CD14-positive monocyte (primary cell): ENCODE results near the gene STX11. TPM values are rescaled to one million over a fixed set of nuclear protein-coding genes. Genes with fewer than 3 reads are reported as not detected.

Experiments used
- DNase-seq, 3 donors: peaks; one replicate each; pipeline ENCODE4 v3.0.0-alpha.2; 2011 to 2022
- H2AFZ ChIP-seq: 2 replicates; pipeline ENCODE4 v1.6.0; 2012; ENCODE audit warnings: mild to moderate bottlenecking, low read depth, low read length, inconsistent platforms; ENCODE audit not compliant: insufficient read depth, poor library complexity, severe bottlenecking
- H3K27ac ChIP-seq, 2 donors: 1 replicate in 1 of 2; 2 replicates in 1 of 2; pipeline ENCODE4 v1.5.1; 2012 to 2013; ENCODE audit warnings: low read length in 2 of 2, control low read depth in 1 of 2, inconsistent platforms in 1 of 2, low read depth in 1 of 2, mild to moderate bottlenecking in 1 of 2
- H3K27me3 ChIP-seq, 2 donors: one replicate each; pipeline versions ENCODE4 v1.6.0 to v1.6.1; 2011 to 2013; ENCODE audit warnings: low read length in 2 of 2; ENCODE audit not compliant: control insufficient read depth in 2 of 2, insufficient read depth in 2 of 2
- H3K36me3 ChIP-seq, 2 donors: replicated peaks in 1 of 2; 1 replicate in 1 of 2; 2 replicates in 1 of 2; pipeline versions ENCODE4 v1.5.1 to v1.6.1; 2012 to 2013; ENCODE audit warnings: low read length in 2 of 2, control low read depth in 1 of 2, inconsistent platforms in 1 of 2, mild to moderate bottlenecking in 1 of 2; ENCODE audit not compliant: insufficient read depth in 2 of 2, control insufficient read depth in 1 of 2
- H3K4me1 ChIP-seq, 2 donors: 1 replicate in 1 of 2; 2 replicates in 1 of 2; pipeline versions ENCODE4 v1.5.1 to v1.6.1; 2012 to 2013; ENCODE audit warnings: low read length in 2 of 2, control low read depth in 1 of 2, inconsistent platforms in 1 of 2, mild to moderate bottlenecking in 1 of 2, moderate library complexity in 1 of 2; ENCODE audit not compliant: insufficient read depth in 2 of 2, control insufficient read depth in 1 of 2
- H3K4me2 ChIP-seq: replicated peaks from 2 replicates; pipeline ENCODE3; 2012; ENCODE audit warnings: low read length, moderate library complexity, mild to moderate bottlenecking; ENCODE audit not compliant: poor library complexity, severe bottlenecking; ENCODE audit errors: extremely low read depth
- H3K4me3 ChIP-seq, 3 experiments: fragments of 200-600 bp in 1 of 3; sonication (generic) in 1 of 3; replicated peaks in 1 of 3; 1 replicate in 2 of 3; 2 replicates in 1 of 3; pipeline ENCODE4 v1.5.1; 2011 to 2013; ENCODE audit warnings: low read length in 3 of 3, mild to moderate bottlenecking in 3 of 3, control low read depth in 2 of 3, low read depth in 2 of 3, inconsistent platforms in 1 of 3, moderate library complexity in 1 of 3
- H3K79me2 ChIP-seq: 2 replicates; pipeline ENCODE4 v1.6.0; 2012; ENCODE audit warnings: mild to moderate bottlenecking, control low read depth, inconsistent platforms, low read length, moderate library complexity; ENCODE audit not compliant: insufficient read depth
- H3K9ac ChIP-seq: 2 replicates; pipeline ENCODE4 v1.6.0; 2017; ENCODE audit warnings: low read length, mild to moderate bottlenecking; ENCODE audit not compliant: insufficient read depth, poor library complexity, severe bottlenecking
- H3K9me3 ChIP-seq, 2 donors: replicated peaks in 1 of 2; 1 replicate in 1 of 2; 2 replicates in 1 of 2; pipeline versions ENCODE4 v1.5.1 to v1.6.1; 2012 to 2013; ENCODE audit warnings: low read length in 2 of 2, control low read depth in 1 of 2; ENCODE audit not compliant: control insufficient read depth in 1 of 2, insufficient read depth in 1 of 2
- H4K20me1 ChIP-seq: 2 replicates; pipeline ENCODE4 v1.6.0; 2012; ENCODE audit warnings: mild to moderate bottlenecking, low read length, control low read depth, moderate library complexity; ENCODE audit not compliant: insufficient read depth
- H3K27ac Mint-ChIP-seq, 7 donors: one replicate each; pipeline ENCODE4 v1.8.0; 2020; ENCODE audit warnings: mild to moderate bottlenecking in 7 of 7, mixed read lengths in 7 of 7, moderate library complexity in 6 of 7, inconsistent platforms in 2 of 7
- H3K27me3 Mint-ChIP-seq, 3 donors: one replicate each; pipeline ENCODE4 v1.8.0; 2021 to 2022; ENCODE audit warnings: low read depth in 3 of 3, mild to moderate bottlenecking in 3 of 3, mixed read lengths in 3 of 3, moderate library complexity in 3 of 3, inconsistent platforms in 1 of 3
- H3K36me3 Mint-ChIP-seq, 2 donors: one replicate each; pipeline ENCODE4 v1.8.0; 2020; ENCODE audit warnings: mixed read lengths in 2 of 2, inconsistent platforms in 1 of 2, mild to moderate bottlenecking in 1 of 2
- H3K4me1 Mint-ChIP-seq: one replicate; pipeline ENCODE4 v1.8.0; 2020; ENCODE audit warnings: mild to moderate bottlenecking, mixed read lengths
- H3K4me3 Mint-ChIP-seq, 2 donors: one replicate each; pipeline ENCODE4 v1.8.0; 2020; ENCODE audit warnings: mild to moderate bottlenecking in 2 of 2, mixed read lengths in 2 of 2, moderate library complexity in 1 of 2
- H3K9me3 Mint-ChIP-seq, 7 donors: one replicate each; pipeline ENCODE4 v1.8.0; 2020 to 2022; ENCODE audit warnings: mixed read lengths in 7 of 7, mild to moderate bottlenecking in 6 of 7, moderate library complexity in 6 of 7, inconsistent platforms in 2 of 7
- WGBS: methylation state at CpG from one replicate; pipeline ENCODE4 v1.1.5; 2013; ENCODE audit warnings: missing lambda C conversion rate; ENCODE audit not compliant: insufficient coverage; 5-methylcytosine and 5-hydroxymethylcytosine counted together
- intact Hi-C, 2 donors: fragments of 100-400 bp; cut with micrococcal nuclease; formaldehyde crosslinking; loops; one replicate each; pipeline versions ENCODE4 v1.15.0 to v1.15.1; 2023
- polyA plus RNA-seq, 3 donors: library from polyadenylated mRNA; depleted of rRNA in 1 of 3; unstranded in 2 of 3; stranded (reverse) in 1 of 3; fragments of 300-500 nt in 2 of 3; fragments of >200 nt in 1 of 3; fragmentation: Illumina TruSeq in 2 of 3; gene quantifications; 1 replicate in 2 of 3; 2 replicates in 1 of 3; pipeline ENCODE4 v1.2.3, GENCODE V29; 2012 to 2021
- TF ChIP-seq, protein P1 (sequence below): fragments of 200-600 bp; IDR thresholded peaks from one replicate; pipeline ENCODE4 v1.8.0; 2022; ENCODE audit warnings: antibody characterized with exemption, mild to moderate bottlenecking

The STX11 gene
- polyA plus RNA-seq, 3 donors = 276 to 372 (median 367) TPM

DNA sequence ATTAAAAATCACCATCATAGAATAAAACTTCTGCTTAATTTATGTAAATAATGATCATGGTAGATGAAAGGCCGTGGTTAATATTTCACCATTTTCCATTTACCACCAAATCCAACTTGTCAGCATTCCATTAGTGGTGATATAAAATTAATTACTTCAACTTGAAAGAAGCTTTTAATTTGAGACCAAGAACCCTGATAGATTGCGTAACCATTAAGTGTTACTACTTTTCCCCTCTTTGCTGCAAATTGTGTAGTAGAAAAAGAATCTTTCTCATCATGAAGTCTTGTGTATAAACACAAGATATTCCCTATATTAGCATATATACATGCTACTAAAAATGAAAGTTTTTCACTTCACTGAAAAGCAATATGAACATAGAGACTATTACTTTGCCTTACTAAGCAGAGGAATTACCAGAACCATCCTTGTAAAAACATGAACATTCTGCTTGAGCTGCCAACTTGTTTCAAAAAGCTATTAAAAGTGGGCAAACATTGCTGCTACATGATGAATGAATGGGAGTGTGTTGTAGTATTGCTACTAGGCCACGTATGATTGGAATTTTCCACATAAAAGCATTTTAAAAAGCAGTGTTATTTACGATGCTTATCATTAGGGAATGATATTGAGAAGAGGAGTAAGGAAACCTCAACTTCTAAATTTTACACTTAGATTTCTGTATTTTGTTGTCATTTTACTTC lies 35.0 kb downstream of the STX11 start:
- H3K27ac Mint-ChIP-seq = no peak overlapping the region
- TF ChIP-seq, protein P1, sequence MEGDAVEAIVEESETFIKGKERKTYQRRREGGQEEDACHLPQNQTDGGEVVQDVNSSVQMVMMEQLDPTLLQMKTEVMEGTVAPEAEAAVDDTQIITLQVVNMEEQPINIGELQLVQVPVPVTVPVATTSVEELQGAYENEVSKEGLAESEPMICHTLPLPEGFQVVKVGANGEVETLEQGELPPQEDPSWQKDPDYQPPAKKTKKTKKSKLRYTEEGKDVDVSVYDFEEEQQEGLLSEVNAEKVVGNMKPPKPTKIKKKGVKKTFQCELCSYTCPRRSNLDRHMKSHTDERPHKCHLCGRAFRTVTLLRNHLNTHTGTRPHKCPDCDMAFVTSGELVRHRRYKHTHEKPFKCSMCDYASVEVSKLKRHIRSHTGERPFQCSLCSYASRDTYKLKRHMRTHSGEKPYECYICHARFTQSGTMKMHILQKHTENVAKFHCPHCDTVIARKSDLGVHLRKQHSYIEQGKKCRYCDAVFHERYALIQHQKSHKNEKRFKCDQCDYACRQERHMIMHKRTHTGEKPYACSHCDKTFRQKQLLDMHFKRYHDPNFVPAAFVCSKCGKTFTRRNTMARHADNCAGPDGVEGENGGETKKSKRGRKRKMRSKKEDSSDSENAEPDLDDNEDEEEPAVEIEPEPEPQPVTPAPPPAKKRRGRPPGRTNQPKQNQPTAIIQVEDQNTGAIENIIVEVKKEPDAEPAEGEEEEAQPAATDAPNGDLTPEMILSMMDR = no peak
- no peak for DNase-seq
- H3K4me3 Mint-ChIP-seq = no peak overlapping the region
- Histone ChIP-seq H3K36me3 (peaks cover 35 to 74% of the 10 kb centered on the region in 2 donors), H2AFZ (no peak overlapping the region), H3K9me3 (peaks cover 9 to 10% of the 10 kb centered on the region in 2 donors), H3K9ac (no peak overlapping the region), H3K27ac (no peak overlapping the region), H3K4me2 (no peak overlapping the region), H3K4me1 (peaks cover 33 to 58% of the 10 kb centered on the region in 2 donors), H3K27me3 (no peaks in the 10 kb centered on the region), H3K4me3 (no peak overlapping the region), H3K79me2 (peaks cover 84% of the 10 kb centered on the region), H4K20me1 (peaks cover 99% of the 10 kb centered on the region)
- peaks cover 79 to 83% of the 10 kb centered on the region in 2 donors for H3K36me3 Mint-ChIP-seq
- H3K9me3 Mint-ChIP-seq = peaks cover 3 to 11% (median 7%) of the 10 kb centered on the region in 7 donors
- no peaks in the 10 kb centered on the region for H3K27me3 Mint-ChIP-seq
- H3K4me1 Mint-ChIP-seq = peaks cover 66% of the 10 kb centered on the region
- intact Hi-C loops = no loop called here
- WGBS = no CpG with 5 or more reads among the region's 4 CpGs

GRCh38 chr6:144186817-144187625 lies 36.7 kb downstream of the STX11 start:
- peak overlapping the region in 1 of 7 donors; percentile 30 for H3K27ac Mint-ChIP-seq
- H3K79me2 ChIP-seq = peaks cover 71% of the 10 kb centered on the region
- H3K9me3 ChIP-seq = peaks cover 9 to 12% of the 10 kb centered on the region in 2 donors
- no peak overlapping the region for H3K4me3 ChIP-seq
- peaks cover 98% of the 10 kb centered on the region for H4K20me1 ChIP-seq
- no peak for DNase-seq
- H2AFZ ChIP-seq = no peak overlapping the region
- no peak overlapping the region for H3K4me2 ChIP-seq
- no peak overlapping the region for H3K27ac ChIP-seq
- WGBS = 97% methylated on average over 79 of the region's 79 CpGs
- no peak overlapping the region for H3K4me3 Mint-ChIP-seq
- peaks cover 37 to 83% of the 10 kb centered on the region in 2 donors for H3K36me3 ChIP-seq
- no peaks in the 10 kb centered on the region for H3K27me3 Mint-ChIP-seq
- TF ChIP-seq, protein P1 = no peak
- no peak overlapping the region for H3K9ac ChIP-seq
- H3K27me3 ChIP-seq = no peaks in the 10 kb centered on the region
- intact Hi-C loops = no loop called here
- peaks cover 16 to 41% of the 10 kb centered on the region in 2 donors for H3K4me1 ChIP-seq
- H3K9me3 Mint-ChIP-seq = peaks cover 3 to 12% (median 9%) of the 10 kb centered on the region in 7 donors
- peaks cover 50% of the 10 kb centered on the region for H3K4me1 Mint-ChIP-seq
- peaks cover 73 to 83% of the 10 kb centered on the region in 2 donors for H3K36me3 Mint-ChIP-seq
